Keratinocyte (primary cell): Measurements from ENCODE around the gene NCOA6. TPM values are rescaled to one million over a fixed set of nuclear protein-coding genes. Genes with fewer than 3 reads are reported as not detected.

Source experiments
- DNase-seq: peaks from one replicate; pipeline ENCODE4 v3.0.0-alpha.2; 2011; ENCODE audit warnings: low read depth, missing footprints, low spot score
- FAIRE-seq: peaks from 2 replicates; lab custom pipeline; 2011; peaks lifted over from hg19 to GRCh38; lab: Jason Lieb, UNC
- H2AFZ ChIP-seq: 2 replicates; pipeline ENCODE4 v1.6.0; 2012; ENCODE audit warnings: low read length, control low read depth, inconsistent platforms; ENCODE audit not compliant: control insufficient read depth
- H3K27ac ChIP-seq: 2 replicates; pipeline ENCODE4 v1.5.1; 2011; ENCODE audit warnings: low read length; ENCODE audit not compliant: control insufficient read depth, insufficient read depth
- H3K27me3 ChIP-seq: 3 replicates; pipeline ENCODE4 v1.6.0; 2011; ENCODE audit warnings: low read length; ENCODE audit not compliant: control insufficient read depth, insufficient read depth; ENCODE audit errors: extremely low read depth
- H3K36me3 ChIP-seq, 2 experiments: 2 replicates in 1 of 2; 3 replicates in 1 of 2; pipeline ENCODE4 v1.5.1; 2011; ENCODE audit warnings: low read length in 2 of 2, mild to moderate bottlenecking in 1 of 2; ENCODE audit not compliant: control insufficient read depth in 2 of 2, insufficient read depth in 2 of 2; ENCODE audit errors: extremely low read depth in 1 of 2
- H3K4me1 ChIP-seq: 3 replicates; pipeline ENCODE4 v1.5.1; 2011; ENCODE audit warnings: low read length; ENCODE audit not compliant: control insufficient read depth, insufficient read depth; ENCODE audit errors: extremely low read depth
- H3K4me2 ChIP-seq: 3 replicates; pipeline ENCODE4 v1.6.0; 2011; ENCODE audit warnings: low read depth, low read length; ENCODE audit not compliant: control insufficient read depth, insufficient read depth; ENCODE audit errors: extremely low read depth
- H3K4me3 ChIP-seq, 3 experiments: fragments of 200-600 bp in 1 of 3; sonication (generic) in 1 of 3; 2 replicates in 2 of 3; 3 replicates in 1 of 3; pipeline ENCODE4 v1.5.1; 2011 to 2016; ENCODE audit warnings: low read length in 3 of 3, mild to moderate bottlenecking in 3 of 3, control low read depth in 2 of 3, inconsistent platforms in 1 of 3, low read depth in 1 of 3, mixed read lengths in 1 of 3, mixed run types in 1 of 3, moderate library complexity in 1 of 3; ENCODE audit not compliant: control insufficient read depth in 2 of 3, insufficient read depth in 2 of 3; ENCODE audit errors: extremely low read depth in 1 of 3
- H3K79me2 ChIP-seq: 2 replicates; pipeline ENCODE4 v1.6.0; 2012; ENCODE audit warnings: low read length; ENCODE audit not compliant: control insufficient read depth, insufficient read depth
- H3K9ac ChIP-seq: 3 replicates; pipeline ENCODE4 v1.6.0; 2011; ENCODE audit warnings: low read length; ENCODE audit not compliant: control insufficient read depth, insufficient read depth; ENCODE audit errors: extremely low read depth
- H3K9me1 ChIP-seq: 3 replicates; pipeline ENCODE4 v1.6.0; 2011; ENCODE audit warnings: low read length; ENCODE audit not compliant: control insufficient read depth, insufficient read depth; ENCODE audit errors: extremely low read depth
- H3K9me3 ChIP-seq: 2 replicates; pipeline ENCODE4 v1.5.1; 2012; ENCODE audit warnings: low read depth, low read length; ENCODE audit not compliant: control insufficient read depth
- H4K20me1 ChIP-seq: 3 replicates; pipeline ENCODE4 v1.6.0; 2011; ENCODE audit warnings: low read length; ENCODE audit not compliant: control insufficient read depth, insufficient read depth; ENCODE audit errors: extremely low read depth
- EZH2 ChIP-seq: IDR thresholded peaks from one replicate; pipeline ENCODE4 v1.6.1; 2012; ENCODE audit warnings: inconsistent platforms, mild to moderate bottlenecking, low read length, moderate library complexity
- dilution Hi-C: fragments of 300-500 bp; cut with MboI; formaldehyde crosslinking; loops from one replicate; pipeline ENCODE4 v1.7.0; 2020; ENCODE audit warnings: low sequenced_read_pairs; ENCODE audit not compliant: extremely low pct_ligation_motif_present
- polyA plus RNA-seq, 5 experiments: library from polyadenylated mRNA; depleted of rRNA in 3 of 5; stranded (reverse) in 3 of 5; stranded (forward) in 1 of 5; unstranded in 1 of 5; fragments of >200 nt; gene quantifications; 1 replicate in 1 of 5; 2 replicates in 3 of 5; 3 replicates in 1 of 5; pipeline versions ENCODE4 v1.2.1 to v1.2.3, GENCODE V29; 2011 to 2012; ENCODE audit warnings: missing spikeins in 2 of 5, low read depth in 1 of 5, low replicate concordance in 1 of 5
- TF ChIP-seq, protein P1 (sequence below), 3 experiments: IDR thresholded peaks in 1 of 3; conservative IDR thresholded peaks in 1 of 3; optimal IDR thresholded peaks in 1 of 3; 2 replicates in 2 of 3; 3 replicates in 1 of 3; pipeline versions ENCODE3 to v1.5.1; 2011; ENCODE audit warnings: low read length in 3 of 3, mild to moderate bottlenecking in 3 of 3, moderate library complexity in 2 of 3, control low read depth in 1 of 3, inconsistent platforms in 1 of 3; ENCODE audit not compliant: insufficient read depth in 2 of 3; ENCODE audit errors: extremely low read depth in 1 of 3

The NCOA6 gene
- polyA plus RNA-seq, 1 donor (not counting 4 experiments of a cell fraction or from before 2014, with no cell fraction given): 13.3 TPM

DNA sequence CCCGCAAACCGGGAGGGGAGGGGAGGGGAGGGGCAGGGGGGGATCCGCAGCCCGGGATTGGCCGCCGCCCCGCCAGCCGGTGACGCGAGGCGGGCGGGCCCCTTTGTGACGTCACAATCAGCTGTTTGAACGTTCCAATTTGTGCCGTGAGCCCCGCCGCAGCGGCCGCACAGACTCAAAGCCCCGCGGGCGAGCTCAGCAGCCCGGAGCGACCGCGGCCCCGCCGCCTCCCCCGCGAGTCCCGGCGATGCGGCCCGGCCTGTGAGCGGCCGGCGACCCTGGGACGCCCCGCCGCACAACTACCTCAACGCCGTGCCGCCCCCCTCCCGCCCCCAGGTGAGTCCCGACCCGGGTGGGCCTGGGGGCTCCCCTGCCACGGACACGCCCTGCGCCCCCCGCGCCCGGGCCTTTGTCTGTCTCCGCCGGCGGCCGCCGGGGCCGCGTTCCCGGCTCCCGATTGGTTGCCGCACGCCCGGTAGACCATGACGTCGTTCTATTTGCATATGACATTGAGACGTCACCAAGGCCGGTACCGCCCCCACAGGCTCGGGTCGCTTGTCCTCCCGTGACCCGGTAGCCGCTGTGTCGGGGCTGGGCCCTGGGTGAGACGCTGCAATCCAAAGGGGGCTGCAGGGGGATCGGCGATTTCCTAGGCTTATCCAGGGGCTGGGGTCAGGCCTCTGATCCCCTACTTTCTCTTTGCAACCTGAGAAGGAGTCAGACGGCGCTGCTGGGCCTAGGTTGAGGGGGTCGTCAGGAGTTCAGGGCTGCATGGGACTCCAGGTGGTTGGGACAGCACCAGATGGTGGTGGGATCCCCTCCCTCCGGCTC lies 121.1 kb downstream of the NCOA6 start, which contains the start of gene TP53INP2:
TSS of gene TP53INP2 (plus strand) at position 168 of the 831 bp plus-strand sequence. CDS start 4,396 bp downstream, outside the sequence.
- Histone ChIP-seq H3K4me2 (peak within 1 kb of the TSS; percentile 85), H3K27ac (peak within 1 kb of the TSS; percentile 47), H3K9me3 (no peaks in the 10 kb centered on the region), H3K9ac (peak within 1 kb of the TSS; percentile 70), H4K20me1 (no peaks in the 10 kb centered on the region), H3K9me1 (no peaks in the 10 kb centered on the region), H3K36me3 (no peaks in the 10 kb centered on the region), H3K79me2 (no peaks in the 10 kb centered on the region), H3K4me1 (peaks cover 23% of the 10 kb centered on the region), H2AFZ (peak within 1 kb of the TSS; percentile 82), H3K27me3 (peaks cover 4% of the 10 kb centered on the region), H3K4me3 (peak within 1 kb of the TSS; percentile 65 to 79 (median 75))
- FAIRE-seq (no peak), DNase-seq (no peak)
- dilution Hi-C loops: no loop called here
- no peak for TF ChIP-seq EZH2
- TF ChIP-seq, protein P1, sequence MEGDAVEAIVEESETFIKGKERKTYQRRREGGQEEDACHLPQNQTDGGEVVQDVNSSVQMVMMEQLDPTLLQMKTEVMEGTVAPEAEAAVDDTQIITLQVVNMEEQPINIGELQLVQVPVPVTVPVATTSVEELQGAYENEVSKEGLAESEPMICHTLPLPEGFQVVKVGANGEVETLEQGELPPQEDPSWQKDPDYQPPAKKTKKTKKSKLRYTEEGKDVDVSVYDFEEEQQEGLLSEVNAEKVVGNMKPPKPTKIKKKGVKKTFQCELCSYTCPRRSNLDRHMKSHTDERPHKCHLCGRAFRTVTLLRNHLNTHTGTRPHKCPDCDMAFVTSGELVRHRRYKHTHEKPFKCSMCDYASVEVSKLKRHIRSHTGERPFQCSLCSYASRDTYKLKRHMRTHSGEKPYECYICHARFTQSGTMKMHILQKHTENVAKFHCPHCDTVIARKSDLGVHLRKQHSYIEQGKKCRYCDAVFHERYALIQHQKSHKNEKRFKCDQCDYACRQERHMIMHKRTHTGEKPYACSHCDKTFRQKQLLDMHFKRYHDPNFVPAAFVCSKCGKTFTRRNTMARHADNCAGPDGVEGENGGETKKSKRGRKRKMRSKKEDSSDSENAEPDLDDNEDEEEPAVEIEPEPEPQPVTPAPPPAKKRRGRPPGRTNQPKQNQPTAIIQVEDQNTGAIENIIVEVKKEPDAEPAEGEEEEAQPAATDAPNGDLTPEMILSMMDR (optimal IDR thresholded peaks at IDR 0.05 in 1 of 3, IDR thresholded peaks at IDR 0.05 in 1 of 3, conservative IDR thresholded peaks at IDR 0.05 in 1 of 3; ENCODE audit: extremely low read depth in 1 of 3, insufficient read depth in 2 of 3, low read length in 3 of 3): no peak

DNA sequence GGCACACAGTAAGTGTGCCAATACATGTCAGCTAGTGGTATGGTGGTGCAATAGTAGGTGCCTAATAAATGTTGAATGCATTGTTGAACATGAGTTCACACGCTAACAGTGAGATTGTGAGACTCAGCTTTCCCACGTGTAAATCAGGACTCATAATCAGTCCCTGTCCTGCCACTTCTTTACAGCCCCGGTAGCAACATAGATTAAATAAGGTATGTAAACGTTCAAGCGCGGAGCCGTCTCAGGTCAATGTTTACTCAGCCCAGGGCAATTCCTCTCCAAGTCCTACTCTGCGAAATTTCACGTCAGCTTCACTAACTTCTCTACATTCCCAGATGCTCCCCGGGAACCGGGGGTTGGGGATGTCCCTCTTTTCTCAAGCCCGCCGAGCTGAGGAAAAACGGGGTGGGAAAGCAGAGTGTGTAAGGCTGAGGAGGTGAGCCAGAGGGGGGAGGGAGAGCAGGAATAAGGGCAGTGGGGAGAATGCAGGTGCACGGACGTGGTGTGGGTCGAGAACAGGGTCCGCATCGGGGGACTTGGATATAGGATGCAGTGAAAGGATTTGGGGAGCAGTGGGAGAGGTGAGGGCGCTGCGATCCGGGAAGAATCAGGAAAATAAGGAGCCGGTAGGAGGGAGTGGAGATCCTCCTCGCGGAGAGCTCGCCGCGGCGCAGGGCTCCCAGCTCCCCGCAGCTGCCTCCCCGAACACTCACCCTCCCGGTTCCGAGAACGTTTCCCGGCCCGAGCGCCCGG lies 121.9 kb downstream of the NCOA6 start:
- Histone ChIP-seq H3K27me3 (peaks cover 4% of the 10 kb centered on the region), H3K9me1 (no peaks in the 10 kb centered on the region), H3K27ac (peak overlapping the region; percentile 33), H4K20me1 (no peaks in the 10 kb centered on the region), H3K4me2 (peak overlapping the region; percentile 85), H3K4me3 (peak overlapping the region; percentile 65 to 79 (median 75)), H3K9me3 (no peaks in the 10 kb centered on the region), H2AFZ (peak overlapping the region; percentile 82), H3K79me2 (no peaks in the 10 kb centered on the region), H3K36me3 (no peaks in the 10 kb centered on the region), H3K4me1 (peaks cover 23% of the 10 kb centered on the region), H3K9ac (peak overlapping the region; percentile 70)
- DNase-seq: no peak
- dilution Hi-C loops: no loop called here
- no peak for TF ChIP-seq EZH2
- TF ChIP-seq, protein P1 (optimal IDR thresholded peaks at IDR 0.05 in 1 of 3, IDR thresholded peaks at IDR 0.05 in 1 of 3, conservative IDR thresholded peaks at IDR 0.05 in 1 of 3; ENCODE audit: extremely low read depth in 1 of 3, insufficient read depth in 2 of 3, low read length in 3 of 3): peak in 1 of 3 experiments; percentile 17
- FAIRE-seq: no peak
